Measurements from ENCODE around the gene ATF7IP2.
"Not testable (repeated sequence)": the region's sequence is repeated elsewhere in the genome, so short reads cannot be mapped to it uniquely, and the experiment has no call there.

Gene ATF7IP2, protein sequence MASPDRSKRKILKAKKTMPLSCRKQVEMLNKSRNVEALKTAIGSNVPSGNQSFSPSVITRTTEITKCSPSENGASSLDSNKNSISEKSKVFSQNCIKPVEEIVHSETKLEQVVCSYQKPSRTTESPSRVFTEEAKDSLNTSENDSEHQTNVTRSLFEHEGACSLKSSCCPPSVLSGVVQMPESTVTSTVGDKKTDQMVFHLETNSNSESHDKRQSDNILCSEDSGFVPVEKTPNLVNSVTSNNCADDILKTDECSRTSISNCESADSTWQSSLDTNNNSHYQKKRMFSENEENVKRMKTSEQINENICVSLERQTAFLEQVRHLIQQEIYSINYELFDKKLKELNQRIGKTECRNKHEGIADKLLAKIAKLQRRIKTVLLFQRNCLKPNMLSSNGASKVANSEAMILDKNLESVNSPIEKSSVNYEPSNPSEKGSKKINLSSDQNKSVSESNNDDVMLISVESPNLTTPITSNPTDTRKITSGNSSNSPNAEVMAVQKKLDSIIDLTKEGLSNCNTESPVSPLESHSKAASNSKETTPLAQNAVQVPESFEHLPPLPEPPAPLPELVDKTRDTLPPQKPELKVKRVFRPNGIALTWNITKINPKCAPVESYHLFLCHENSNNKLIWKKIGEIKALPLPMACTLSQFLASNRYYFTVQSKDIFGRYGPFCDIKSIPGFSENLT

GRCh38 chr16:10385725-10386516 is at the start of gene ATF7IP2:
Gene ATF7IP2, plus strand, starts transcription at chr16:10386061. Its CDS starts 44,560 bp downstream, at chr16:10430621.
- no peak for DNase-seq

DNA sequence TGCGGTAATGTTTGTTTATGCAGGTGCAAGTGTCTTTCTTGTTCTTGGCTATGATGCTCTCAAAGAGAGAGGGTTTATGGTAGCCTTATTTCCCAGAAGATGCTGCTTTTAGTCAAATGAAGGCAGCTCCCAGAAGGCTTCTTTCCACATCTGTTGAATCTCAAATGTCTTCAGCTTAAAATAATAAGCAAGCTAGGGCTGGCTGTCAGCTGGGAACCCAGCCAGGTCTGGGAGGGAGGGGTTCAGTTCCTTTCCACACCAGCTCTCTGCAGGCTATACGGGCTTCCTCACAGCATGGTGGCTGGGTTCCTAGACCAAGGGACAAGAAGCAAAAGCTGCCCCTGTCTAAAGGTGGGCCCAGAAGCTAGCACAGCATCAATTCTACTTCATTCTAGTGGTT is 47.4 kb upstream of the ATF7IP2 start:
- no peak for DNase-seq

- no peak for DNase-seq
These were observed 45.8 kb upstream of the ATF7IP2 start for GRCh38 chr16:10339777-10340732.

- no peak for DNase-seq
These were observed 42.6 kb upstream of the ATF7IP2 start for GRCh38 chr16:10343124-10343760.

DNA sequence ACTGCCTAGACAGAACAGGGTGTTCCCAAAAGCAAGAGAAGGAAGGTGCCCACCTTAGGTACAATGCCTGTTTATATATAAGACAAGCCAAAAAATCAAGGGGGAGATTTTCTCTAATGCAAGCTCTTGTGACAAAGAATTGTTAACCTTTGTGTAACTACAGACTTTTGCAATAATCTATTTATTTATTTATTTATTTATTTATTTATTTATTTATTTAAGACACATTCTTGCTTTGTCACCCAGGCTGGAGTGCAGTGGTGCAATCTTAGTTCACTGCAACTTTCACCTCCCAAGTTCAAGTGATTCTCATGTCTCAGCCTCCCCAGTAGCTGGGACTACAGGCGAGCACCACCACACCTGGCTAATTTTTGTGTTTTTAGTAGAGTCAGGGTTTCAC is 41.2 kb upstream of the ATF7IP2 start:
- DNase-seq = not testable (repeated sequence)

- DNase-seq = no peak
These were observed 40.2 kb upstream of the ATF7IP2 start for GRCh38 chr16:10345629-10346028.

DNA sequence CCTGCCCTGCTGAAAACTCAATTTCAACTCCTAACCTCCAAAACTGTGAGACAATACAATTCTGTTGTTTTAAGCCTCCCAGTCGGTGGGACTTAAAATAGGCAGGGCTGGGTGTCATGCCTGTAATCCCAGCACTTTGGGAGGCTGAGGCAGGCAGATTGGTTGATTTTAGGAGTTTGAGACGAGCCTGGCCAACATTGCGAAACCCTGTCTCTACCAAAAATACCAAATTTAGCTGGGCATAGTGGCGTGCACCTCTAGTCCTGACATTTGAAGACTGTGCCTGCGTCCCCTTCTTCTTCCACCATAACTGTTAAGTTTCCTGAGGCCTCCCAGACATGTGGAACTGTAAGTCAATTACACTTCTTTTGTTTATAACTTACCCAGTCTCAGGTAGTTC is 36.0 kb upstream of the ATF7IP2 start:
- DNase-seq = no peak

DNA sequence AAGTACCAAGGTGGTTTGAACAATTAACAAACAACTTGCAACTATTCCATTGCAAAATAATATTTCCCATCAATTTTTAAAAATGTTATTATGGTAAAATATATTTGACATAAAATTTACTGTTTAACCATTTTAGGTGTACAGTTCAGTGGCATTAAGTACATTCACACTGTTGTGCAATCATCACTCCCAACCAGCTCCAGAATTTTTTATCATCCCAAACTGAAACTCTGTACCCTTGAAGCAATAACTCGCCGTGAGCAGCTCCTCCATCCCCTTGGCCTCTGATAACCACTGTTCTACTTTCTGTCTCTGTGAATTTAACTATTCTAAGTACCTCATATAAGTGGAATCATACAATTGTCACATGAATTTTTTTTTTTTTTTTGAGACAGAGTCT is 33.6 kb upstream of the ATF7IP2 start:
- DNase-seq = no peak

- DNase-seq = no peak
These were observed 30.3 kb upstream of the ATF7IP2 start for GRCh38 chr16:10355589-10355988.

DNA sequence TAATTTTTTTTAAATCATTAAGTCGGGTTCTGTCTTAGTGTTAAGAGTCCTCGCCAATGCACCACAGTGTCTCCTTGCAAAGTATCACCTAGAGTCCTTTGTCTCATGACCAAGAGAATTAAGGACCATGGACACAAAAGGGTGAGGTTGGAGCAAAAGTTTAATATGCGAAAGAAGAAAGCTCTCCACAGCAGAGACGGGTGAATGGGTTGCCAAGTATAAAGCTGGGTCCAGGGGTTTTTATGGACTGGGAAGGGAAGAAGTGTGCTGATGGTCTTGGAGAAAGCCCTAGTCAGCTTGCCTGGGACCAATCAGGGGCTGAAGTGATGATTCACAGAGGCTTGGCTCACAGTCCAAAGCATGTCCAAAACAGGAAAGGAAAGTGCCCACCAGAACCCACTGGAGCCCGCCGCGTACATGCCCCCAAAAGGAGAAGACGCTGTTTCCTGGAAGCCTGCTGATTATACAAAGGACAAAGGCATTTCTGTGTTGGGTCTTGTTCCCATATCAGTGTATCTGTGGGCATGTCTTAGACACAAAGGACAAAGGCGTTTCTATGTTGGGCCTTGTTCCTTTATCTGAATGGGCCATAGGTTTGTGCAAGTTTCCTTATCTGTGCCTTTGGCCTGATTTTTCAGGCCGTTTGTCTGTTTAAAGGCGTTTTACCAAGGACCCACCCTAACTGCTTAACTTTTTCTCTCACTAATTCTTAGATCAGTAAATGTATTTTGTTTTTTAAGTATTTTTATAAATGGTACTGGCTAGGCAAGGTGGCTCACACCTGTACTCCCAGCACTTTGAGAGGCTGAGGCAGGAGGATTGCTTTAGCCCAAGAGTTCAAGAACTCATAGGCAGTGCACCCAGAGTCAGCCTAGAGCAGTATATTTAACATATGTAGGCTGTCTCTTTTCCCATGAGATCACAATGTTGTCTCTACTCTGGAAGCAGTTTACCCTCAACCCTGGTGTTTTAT is 28.7 kb upstream of the ATF7IP2 start:
- DNase-seq = no peak

DNA sequence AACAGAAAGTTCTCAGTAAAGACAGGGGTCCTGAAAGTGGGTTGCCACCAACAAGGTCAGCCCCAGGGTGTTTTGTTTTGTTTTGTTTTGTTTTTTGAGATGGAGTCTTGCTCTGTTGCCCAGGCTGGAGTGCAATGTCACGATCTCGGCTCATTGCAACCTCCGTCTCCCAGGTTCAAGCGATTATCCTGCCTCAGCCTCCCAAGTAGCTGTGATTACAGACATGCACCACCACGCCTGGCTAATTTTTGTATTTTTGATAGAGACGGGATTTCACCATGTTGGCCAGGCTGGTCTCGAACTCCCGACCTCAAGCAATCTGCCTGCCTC is 24.1 kb upstream of the ATF7IP2 start:
- DNase-seq = not testable (repeated sequence)

- no peak for DNase-seq
These were observed 23.6 kb upstream of the ATF7IP2 start for GRCh38 chr16:10362077-10362863.

GRCh38 chr16:10362864-10363197 is 23.0 kb upstream of the ATF7IP2 start:
- not testable (repeated sequence) for DNase-seq

- not testable (repeated sequence) for DNase-seq
These were observed 19.2 kb upstream of the ATF7IP2 start for GRCh38 chr16:10366619-10367018.

- no peak for DNase-seq
These were observed 18.2 kb upstream of the ATF7IP2 start for GRCh38 chr16:10367616-10368188.

GRCh38 chr16:10368969-10369551 is 16.8 kb upstream of the ATF7IP2 start:
- DNase-seq = no peak

GRCh38 chr16:10370096-10370726 is 15.7 kb upstream of the ATF7IP2 start:
- no peak for DNase-seq

- DNase-seq = no peak
These were observed 14.3 kb upstream of the ATF7IP2 start for GRCh38 chr16:10371592-10371991.

- no peak for DNase-seq
These were observed 12.3 kb upstream of the ATF7IP2 start for GRCh38 chr16:10373556-10373955.
